Keratinocyte (primary cell): Measurements from ENCODE around the gene PBX4.

Experiments used
- CTCF ChIP-seq, 3 experiments: IDR thresholded peaks in 1 of 3; conservative IDR thresholded peaks in 1 of 3; optimal IDR thresholded peaks in 1 of 3; 2 replicates in 2 of 3; 3 replicates in 1 of 3; pipeline versions ENCODE3 to v1.5.1; 2011; ENCODE audit warnings: low read length in 3 of 3, mild to moderate bottlenecking in 3 of 3, moderate library complexity in 2 of 3, control low read depth in 1 of 3, inconsistent platforms in 1 of 3; ENCODE audit not compliant: insufficient read depth in 2 of 3; ENCODE audit errors: extremely low read depth in 1 of 3
- EZH2 ChIP-seq: IDR thresholded peaks from one replicate; pipeline ENCODE4 v1.6.1; 2012; ENCODE audit warnings: inconsistent platforms, mild to moderate bottlenecking, low read length, moderate library complexity

- TF ChIP-seq CTCF (optimal IDR thresholded peaks at IDR 0.05 in 1 of 3, IDR thresholded peaks at IDR 0.05 in 1 of 3, conservative IDR thresholded peaks at IDR 0.05 in 1 of 3; ENCODE audit: extremely low read depth in 1 of 3, insufficient read depth in 2 of 3, low read length in 3 of 3) (no peak), EZH2 (no peak)
Observed at GRCh38 chr19:19553670-19554069, 64.8 kb downstream of the PBX4 start.
